Naive thymus-derived CD4-positive, alpha-beta T cell (primary cell): Measurements from ENCODE around the gene CCDC102B. TPM values are rescaled to one million over a fixed set of nuclear protein-coding genes. Genes with fewer than 3 reads are reported as not detected.

Source experiments
- ATAC-seq: fragments of 150-1000 bp; cut with Tn5 transposase; 2 replicates; pipeline ENCODE4 v1.10.0; 2021; ENCODE audit warnings: mild to moderate bottlenecking, moderate library complexity
- CTCF ChIA-PET: fragments of 350-600 bp; sonication (Branson Sonifier 250); formaldehyde crosslinking; loops from one replicate; lab custom pipeline; 2021; ENCODE audit warnings: antibody characterized with exemption; lab: Charles Lee
- POLR2A ChIA-PET: fragments of 350-600 bp; sonication (Branson Sonifier 250); formaldehyde crosslinking; loops from one replicate; lab custom pipeline; 2021; ENCODE audit warnings: antibody characterized with exemption, inconsistent platforms; lab: Charles Lee
- DNase-seq, 9 donors: peaks; one replicate each; pipeline versions ENCODE4 v3.0.0 to v3.0.0-alpha.2; 2020 to 2022; ENCODE audit warnings: mixed read lengths in 1 of 9
- H3K27ac ChIP-seq: one replicate; pipeline ENCODE4 v1.7.0; 2013; ENCODE audit warnings: mild to moderate bottlenecking, low read depth, low read length, moderate library complexity
- H3K27me3 ChIP-seq, 2 donors: one replicate each; pipeline ENCODE4 v1.7.0; 2013; ENCODE audit warnings: low read length in 2 of 2, mild to moderate bottlenecking in 2 of 2, moderate library complexity in 2 of 2; ENCODE audit not compliant: control insufficient read depth in 2 of 2, insufficient read depth in 2 of 2
- H3K36me3 ChIP-seq, 3 experiments: 1 replicate in 2 of 3; 2 replicates in 1 of 3; pipeline ENCODE4 v1.7.0; 2013; ENCODE audit warnings: low read length in 3 of 3, mild to moderate bottlenecking in 3 of 3, moderate library complexity in 1 of 3; ENCODE audit not compliant: insufficient read depth in 3 of 3, control insufficient read depth in 2 of 3
- H3K4me1 ChIP-seq, 2 donors: one replicate each; pipeline ENCODE4 v1.7.0; 2013; ENCODE audit warnings: low read length in 2 of 2, mild to moderate bottlenecking in 2 of 2, moderate library complexity in 1 of 2; ENCODE audit not compliant: control insufficient read depth in 2 of 2, insufficient read depth in 2 of 2
- H3K4me3 ChIP-seq: 2 replicates; pipeline ENCODE4 v1.7.0; 2013; ENCODE audit warnings: mild to moderate bottlenecking, low read length
- H3K9me3 ChIP-seq, 3 experiments: 1 replicate in 2 of 3; 2 replicates in 1 of 3; pipeline ENCODE4 v1.7.0; 2013; ENCODE audit warnings: low read length in 3 of 3; ENCODE audit not compliant: control insufficient read depth in 2 of 3
- H3K27ac Mint-ChIP-seq, 9 donors: one replicate each; pipeline ENCODE4 v1.8.0; 2020 to 2022; ENCODE audit warnings: mixed read lengths in 9 of 9, mild to moderate bottlenecking in 8 of 9, moderate library complexity in 5 of 9, inconsistent platforms in 2 of 9
- H3K27me3 Mint-ChIP-seq, 5 donors: one replicate each; pipeline ENCODE4 v1.8.0; 2021 to 2022; ENCODE audit warnings: mixed read lengths in 5 of 5, mild to moderate bottlenecking in 1 of 5
- H3K36me3 Mint-ChIP-seq, 5 donors: one replicate each; pipeline ENCODE4 v1.8.0; 2020 to 2022; ENCODE audit warnings: mixed read lengths in 5 of 5, mild to moderate bottlenecking in 3 of 5, inconsistent platforms in 1 of 5
- H3K4me1 Mint-ChIP-seq, 7 donors: one replicate each; pipeline ENCODE4 v1.8.0; 2020 to 2022; ENCODE audit warnings: mixed read lengths in 7 of 7, mild to moderate bottlenecking in 3 of 7, inconsistent platforms in 1 of 7
- H3K4me3 Mint-ChIP-seq, 10 donors: one replicate each; pipeline ENCODE4 v1.8.0; 2020 to 2022; ENCODE audit warnings: mild to moderate bottlenecking in 10 of 10, mixed read lengths in 10 of 10, moderate library complexity in 6 of 10, inconsistent platforms in 2 of 10
- H3K9me3 Mint-ChIP-seq, 11 donors: one replicate each; pipeline ENCODE4 v1.8.0; 2020 to 2022; ENCODE audit warnings: mixed read lengths in 11 of 11, mild to moderate bottlenecking in 4 of 11, inconsistent platforms in 1 of 11, moderate library complexity in 1 of 11
- intact Hi-C, 2 donors: fragments of 100-400 bp; cut with micrococcal nuclease; formaldehyde crosslinking; loops; one replicate each; pipeline ENCODE4 v1.15.1; 2023
- polyA plus RNA-seq, 2 donors: library from polyadenylated mRNA; unstranded; fragments of 300-500 nt; fragmentation: Illumina TruSeq; gene quantifications; one replicate each; pipeline ENCODE4 v1.2.3, GENCODE V29; 2021
- total RNA-seq, 6 experiments: library from RNA in 5 of 6; stranded (reverse) in 5 of 6; gene quantifications; 1 replicate in 5 of 6; 2 replicates in 1 of 6; pipeline ENCODE4 v1.2.3 and lab custom pipeline; 2021 to 2026

CCDC102B gene
- total and polyA plus RNA-seq, 7 experiments from 2014 or later = 2.7 to 10.9 (median 6.4) TPM

DNA sequence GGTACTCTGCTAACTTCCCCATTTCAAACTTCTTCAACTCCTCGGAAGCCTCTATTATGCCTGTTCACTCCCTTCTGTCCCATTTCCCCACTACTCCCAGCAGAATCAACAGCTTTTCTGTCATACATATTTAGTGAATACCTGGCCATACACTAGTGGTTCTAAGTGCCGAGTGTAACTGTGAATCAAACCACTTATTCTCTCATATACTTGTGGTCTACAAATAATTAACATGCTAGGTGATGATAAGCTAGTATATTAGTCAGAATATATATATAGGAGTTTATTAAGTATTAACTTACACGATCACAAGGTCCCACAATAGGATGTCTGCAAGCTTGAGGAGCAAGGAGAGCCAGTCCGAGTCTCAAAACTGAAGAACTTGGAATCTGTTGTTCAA lies 150.7 kb downstream of the CCDC102B start:
- Histone ChIP-seq H3K27ac (no peak overlapping the region), H3K36me3 (no peaks in the 10 kb centered on the region), H3K4me3 (no peak overlapping the region), H3K4me1 (no peaks in the 10 kb centered on the region), H3K9me3 (no peaks in the 10 kb centered on the region), H3K27me3 (no peaks in the 10 kb centered on the region)
- H3K9me3 Mint-ChIP-seq = peaks cover 0 to 6% (median 3%) of the 10 kb centered on the region in 11 donors
- intact Hi-C loops = no loop called here
- ChIA-PET POLR2A (no interaction called here), CTCF (no interaction called here)
- DNase-seq (no peak), ATAC-seq (no peak)
- H3K4me1 Mint-ChIP-seq = no peaks in the 10 kb centered on the region
- no peak overlapping the region for H3K4me3 Mint-ChIP-seq
- H3K27me3 Mint-ChIP-seq = no peaks in the 10 kb centered on the region
- H3K27ac Mint-ChIP-seq = no peak overlapping the region
- H3K36me3 Mint-ChIP-seq = no peaks in the 10 kb centered on the region

DNA sequence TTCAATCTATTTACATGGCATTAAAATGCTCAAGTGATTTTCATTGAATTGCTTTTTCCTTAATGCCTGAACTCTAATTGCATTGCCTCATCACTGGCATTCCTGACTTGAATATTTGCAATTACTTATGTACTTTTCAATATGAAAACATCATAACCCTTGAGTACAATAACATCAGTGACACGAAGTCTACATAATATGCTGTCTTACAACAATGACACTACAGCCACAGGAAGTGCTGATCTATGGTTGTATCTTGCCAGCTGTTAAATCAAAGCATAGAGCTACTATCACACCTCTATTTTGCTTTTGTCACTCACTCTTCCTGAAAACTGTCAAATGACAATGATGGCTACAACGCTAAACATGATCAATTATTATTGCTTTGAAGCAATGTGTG lies 156.9 kb downstream of the CCDC102B start:
- H3K36me3 ChIP-seq = no peaks in the 10 kb centered on the region
- H3K27ac Mint-ChIP-seq = no peak overlapping the region
- peaks cover 0 to 6% (median 3%) of the 10 kb centered on the region in 11 donors for H3K9me3 Mint-ChIP-seq
- intact Hi-C loops = no loop called here
- H3K4me3 ChIP-seq = no peak overlapping the region
- DNase-seq = no peak
- H3K27ac ChIP-seq = no peak overlapping the region
- H3K4me1 ChIP-seq = no peaks in the 10 kb centered on the region
- no peak for ATAC-seq
- no peaks in the 10 kb centered on the region for H3K9me3 ChIP-seq
- H3K27me3 ChIP-seq = no peaks in the 10 kb centered on the region
- ChIA-PET CTCF (no interaction called here), POLR2A (no interaction called here)
- H3K4me3 Mint-ChIP-seq = no peak overlapping the region
- H3K4me1 Mint-ChIP-seq = no peaks in the 10 kb centered on the region
- H3K36me3 Mint-ChIP-seq = no peaks in the 10 kb centered on the region
- no peaks in the 10 kb centered on the region for H3K27me3 Mint-ChIP-seq

DNA sequence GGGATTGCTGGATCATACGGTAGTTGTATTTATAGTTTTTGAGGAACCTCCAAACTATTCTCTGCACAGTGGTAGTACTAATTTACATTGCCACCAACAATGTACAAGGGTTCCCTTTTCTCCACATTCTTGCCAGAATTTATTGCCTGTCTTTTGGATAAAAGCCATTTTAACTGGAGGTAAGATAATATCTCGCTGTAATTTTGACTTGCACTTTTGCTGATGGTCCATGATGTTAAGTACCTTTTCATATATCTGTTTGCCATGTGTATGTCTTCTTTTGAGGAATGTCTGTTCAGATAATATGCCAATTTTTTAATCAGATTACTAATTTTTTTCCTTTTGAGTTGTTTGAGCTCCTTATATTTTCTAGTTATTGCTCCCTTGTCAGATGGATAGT lies 158.8 kb downstream of the CCDC102B start:
- POLR2A ChIA-PET = no interaction called here
- no peak overlapping the region for H3K27ac Mint-ChIP-seq

DNA sequence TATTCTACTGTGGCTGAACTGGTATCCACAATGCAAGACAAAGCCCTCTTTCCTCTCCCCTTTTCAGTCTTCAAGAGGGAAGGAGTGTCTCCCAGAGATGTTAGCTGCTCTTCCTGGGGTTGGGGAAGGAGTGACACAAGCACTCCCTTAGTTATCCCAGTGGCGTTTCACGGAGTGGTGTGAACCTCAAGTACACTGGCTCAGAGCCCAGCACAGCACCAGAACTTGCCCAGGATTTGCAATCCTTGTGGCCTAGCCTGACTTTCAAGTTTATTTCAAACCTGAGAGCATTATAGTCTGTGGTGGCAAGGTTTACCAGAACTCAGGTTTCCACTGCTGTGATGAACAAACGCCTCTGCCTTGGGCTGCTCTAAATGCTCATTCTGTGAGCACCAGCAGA lies 162.5 kb downstream of the CCDC102B start:
- Histone ChIP-seq H3K4me3 (no peak overlapping the region), H3K27me3 (no peaks in the 10 kb centered on the region), H3K9me3 (no peaks in the 10 kb centered on the region), H3K4me1 (no peaks in the 10 kb centered on the region), H3K27ac (no peak overlapping the region), H3K36me3 (no peaks in the 10 kb centered on the region)
- intact Hi-C loops = no loop called here
- POLR2A ChIA-PET = no interaction called here
- Mint-ChIP-seq H3K27me3 (no peaks in the 10 kb centered on the region), H3K9me3 (no peaks in the 10 kb centered on the region), H3K36me3 (no peaks in the 10 kb centered on the region), H3K27ac (no peak overlapping the region), H3K4me3 (no peak overlapping the region), H3K4me1 (no peaks in the 10 kb centered on the region)
- DNase-seq (no peak), ATAC-seq (no peak)
- CTCF ChIA-PET = no interaction called here

More for the DNA sequence above, 158.8 kb downstream of the CCDC102B start:
- no peak overlapping the region for H3K27ac ChIP-seq
- Mint-ChIP-seq H3K4me3 (no peak overlapping the region), H3K9me3 (peaks cover 0 to 6% (median 1%) of the 10 kb centered on the region in 11 donors), H3K4me1 (no peaks in the 10 kb centered on the region), H3K27me3 (no peaks in the 10 kb centered on the region), H3K36me3 (no peaks in the 10 kb centered on the region)
- CTCF ChIA-PET = no interaction called here
- no peaks in the 10 kb centered on the region for H3K36me3 ChIP-seq
- no peaks in the 10 kb centered on the region for H3K27me3 ChIP-seq
- DNase-seq (no peak), ATAC-seq (no peak)
- H3K9me3 ChIP-seq = no peaks in the 10 kb centered on the region
- H3K4me3 ChIP-seq = no peak overlapping the region
- H3K4me1 ChIP-seq = no peaks in the 10 kb centered on the region
- intact Hi-C loops = no loop called here

DNA sequence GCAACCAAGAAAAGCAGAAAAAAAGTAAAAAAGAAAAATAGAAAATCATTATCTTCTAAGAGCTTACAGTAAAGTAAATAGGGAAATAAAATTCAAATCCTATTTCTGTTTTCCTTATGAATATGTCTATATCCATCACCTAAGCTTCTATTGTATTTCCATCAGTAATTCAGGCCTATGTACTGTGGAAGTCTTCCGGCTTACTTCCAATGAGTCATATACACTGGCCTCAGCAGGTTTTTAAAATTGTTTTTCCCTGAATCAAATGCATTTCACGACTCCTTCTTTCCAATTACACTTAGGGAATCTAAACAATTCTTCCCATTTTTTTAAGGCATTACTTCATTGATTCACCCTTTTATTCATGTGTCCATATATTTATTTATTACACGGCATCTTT lies 164.7 kb downstream of the CCDC102B start:
- DNase-seq (no peak), ATAC-seq (no peak)
- intact Hi-C loops = no loop called here
- Histone ChIP-seq H3K27ac (no peak overlapping the region), H3K27me3 (no peaks in the 10 kb centered on the region), H3K36me3 (no peaks in the 10 kb centered on the region), H3K9me3 (no peaks in the 10 kb centered on the region), H3K4me3 (no peak overlapping the region), H3K4me1 (no peaks in the 10 kb centered on the region)
- no peak overlapping the region for H3K27ac Mint-ChIP-seq
- no peaks in the 10 kb centered on the region for H3K4me1 Mint-ChIP-seq
- H3K36me3 Mint-ChIP-seq = no peaks in the 10 kb centered on the region
- POLR2A ChIA-PET = no interaction called here
- no peaks in the 10 kb centered on the region for H3K27me3 Mint-ChIP-seq
- peaks cover 0 to 1% (median 0%) of the 10 kb centered on the region in 11 donors for H3K9me3 Mint-ChIP-seq
- CTCF ChIA-PET = no interaction called here
- no peak overlapping the region for H3K4me3 Mint-ChIP-seq

DNA sequence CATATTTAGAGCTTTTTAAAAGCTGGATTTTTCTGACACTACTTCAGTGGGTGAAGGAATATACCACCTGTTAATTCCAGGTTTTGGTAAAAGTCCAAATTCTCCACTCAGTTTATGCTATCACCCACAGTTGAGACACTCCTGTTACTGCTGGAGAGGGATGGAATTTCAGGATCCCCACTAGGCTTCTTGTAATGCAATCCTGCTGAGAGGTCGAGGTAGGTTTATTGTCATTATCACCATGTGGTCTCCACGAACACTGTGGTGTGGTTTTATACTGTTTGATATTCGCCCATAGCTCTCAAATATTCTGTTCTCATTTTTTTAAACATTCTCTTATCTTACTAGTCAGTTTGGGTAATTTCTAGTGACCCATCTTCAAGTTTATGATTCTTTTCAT lies 167.9 kb downstream of the CCDC102B start:
- Mint-ChIP-seq H3K4me3 (no peak overlapping the region), H3K4me1 (no peaks in the 10 kb centered on the region), H3K27me3 (no peaks in the 10 kb centered on the region), H3K36me3 (no peaks in the 10 kb centered on the region), H3K27ac (no peak overlapping the region), H3K9me3 (peaks cover 0 to 1% (median 0%) of the 10 kb centered on the region in 11 donors)
- H3K9me3 ChIP-seq = no peaks in the 10 kb centered on the region
- no peaks in the 10 kb centered on the region for H3K4me1 ChIP-seq
- POLR2A ChIA-PET = no interaction called here
- intact Hi-C loops = no loop called here
- ATAC-seq (no peak), DNase-seq (no peak)
- no peaks in the 10 kb centered on the region for H3K27me3 ChIP-seq
- H3K27ac ChIP-seq = no peak overlapping the region
- CTCF ChIA-PET = no interaction called here
- no peaks in the 10 kb centered on the region for H3K36me3 ChIP-seq
- H3K4me3 ChIP-seq = no peak overlapping the region

DNA sequence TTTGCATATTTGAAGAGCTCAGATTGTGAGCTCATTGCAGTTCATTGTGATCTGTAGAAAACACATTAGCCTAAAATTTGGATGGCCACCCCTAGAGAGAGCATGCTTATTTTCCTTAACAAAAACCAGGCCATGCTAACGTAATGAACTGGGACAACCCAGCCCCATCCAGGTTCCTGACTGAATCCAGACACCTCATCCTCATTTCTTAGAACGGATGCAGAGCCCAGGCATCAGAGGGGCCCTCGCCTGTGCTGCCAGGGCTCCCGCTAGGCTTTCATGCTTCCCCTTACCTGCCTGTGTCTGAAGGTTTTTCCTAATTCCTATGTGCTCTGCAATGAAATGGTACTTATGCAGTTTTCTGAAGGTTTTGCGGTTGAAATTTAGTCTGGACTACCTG lies 171.1 kb downstream of the CCDC102B start:
- intact Hi-C loops = no loop called here
- H3K9me3 Mint-ChIP-seq = peaks cover 0 to 1% (median 0%) of the 10 kb centered on the region in 11 donors
- no peak overlapping the region for H3K27ac Mint-ChIP-seq
- Histone ChIP-seq H3K27me3 (no peaks in the 10 kb centered on the region), H3K36me3 (no peaks in the 10 kb centered on the region), H3K9me3 (no peaks in the 10 kb centered on the region), H3K4me1 (no peaks in the 10 kb centered on the region), H3K4me3 (no peak overlapping the region), H3K27ac (no peak overlapping the region)
- ChIA-PET POLR2A (no interaction called here), CTCF (no interaction called here)
- ATAC-seq (no peak), DNase-seq (no peak)
- H3K4me3 Mint-ChIP-seq = no peak overlapping the region
- H3K27me3 Mint-ChIP-seq = no peaks in the 10 kb centered on the region
- H3K36me3 Mint-ChIP-seq = no peaks in the 10 kb centered on the region
- H3K4me1 Mint-ChIP-seq = no peaks in the 10 kb centered on the region
